PC-3 (cell line): ENCODE results near the gene COMMD10. TPM values are rescaled to one million over a fixed set of nuclear protein-coding genes. Genes with fewer than 3 reads are reported as not detected.

Experiments
- ATAC-seq: fragments of 200-7000 bp; cut with Tn5 transposase; 2 replicates; pipeline ENCODE4 v1.9.1; 2020; ENCODE audit warnings: mild to moderate bottlenecking, moderate library complexity
- BruUV-seq: library from RNA; stranded (reverse); fragments of 400-500 nt; replicated peaks from 2 replicates; lab custom pipeline; 2021; lab: Mats Ljungman, UMichigan
- CTCF ChIA-PET: fragments of 300-600 bp; sonication (Branson Sonifier 250); formaldehyde crosslinking; loops from one replicate; lab custom pipeline; 2022; ENCODE audit warnings: antibody characterized with exemption; lab: Charles Lee
- POLR2A ChIA-PET: fragments of 300-600 bp; sonication (Branson Sonifier 250); formaldehyde crosslinking; loops from one replicate; lab custom pipeline; 2022; ENCODE audit warnings: antibody characterized with exemption; ENCODE audit not compliant: unreplicated experiment; lab: Charles Lee
- DNase-seq: peaks from one replicate; pipeline ENCODE4 v3.0.0-alpha.2; 2015
- H2AFZ ChIP-seq: fragments of 300-600 bp; sonication (generic); 2 replicates; pipeline ENCODE4 v1.6.0; 2016; ENCODE audit warnings: antibody characterized with exemption, low read length
- H3F3A ChIP-seq: fragments of 300-600 bp; sonication (generic); one replicate; pipeline ENCODE4 v1.6.0; 2017; ENCODE audit warnings: antibody characterized with exemption, low read length, control low read depth, mild to moderate bottlenecking; ENCODE audit not compliant: unreplicated experiment
- H3K27ac ChIP-seq: fragments of 300-600 bp; sonication (generic); 2 replicates; pipeline ENCODE4 v1.5.1; 2016; ENCODE audit warnings: mild to moderate bottlenecking, low read length
- H3K27me3 ChIP-seq: fragments of 300-600 bp; sonication (generic); 2 replicates; pipeline ENCODE4 v1.6.1; 2016; ENCODE audit warnings: low read length, mixed read lengths
- H3K36me3 ChIP-seq: fragments of 300-600 bp; sonication (generic); 2 replicates; pipeline ENCODE4 v1.6.1; 2016; ENCODE audit warnings: low read depth, mixed run types, low read length, mixed read lengths
- H3K4me1 ChIP-seq: fragments of 300-600 bp; sonication (generic); 2 replicates; pipeline ENCODE4 v1.5.1; 2016; ENCODE audit warnings: low read length; ENCODE audit not compliant: insufficient read depth
- H3K4me2 ChIP-seq: fragments of 300-600 bp; sonication (generic); 2 replicates; pipeline ENCODE4 v1.6.0; 2016; ENCODE audit warnings: low read length
- H3K4me3 ChIP-seq: fragments of 300-600 bp; sonication (generic); 2 replicates; pipeline ENCODE4 v1.5.1; 2016; ENCODE audit warnings: mild to moderate bottlenecking, low read length, mixed read lengths
- H3K79me2 ChIP-seq: fragments of 300-600 bp; sonication (generic); 2 replicates; pipeline ENCODE4 v1.6.1; 2017; ENCODE audit warnings: low read length, mixed read lengths
- H3K9ac ChIP-seq: fragments of 300-600 bp; sonication (generic); 2 replicates; pipeline ENCODE4 v1.6.0; 2016; ENCODE audit warnings: mild to moderate bottlenecking, low read length
- H3K9me2 ChIP-seq: fragments of 300-600 bp; sonication (generic); replicated peaks from 2 replicates; pipeline ENCODE4 v1.6.1; 2016; ENCODE audit warnings: mixed run types, low read length, mixed read lengths
- H3K9me3 ChIP-seq: fragments of 300-600 bp; sonication (generic); 2 replicates; pipeline ENCODE4 v1.6.1; 2016; ENCODE audit warnings: low read length, mixed read lengths
- H4K20me1 ChIP-seq: fragments of 300-600 bp; sonication (generic); 2 replicates; pipeline ENCODE4 v1.6.1; 2016; ENCODE audit warnings: low read length, mixed read lengths
- CTCF ChIP-seq: fragments of 300-600 bp; sonication (generic); conservative IDR thresholded peaks from 2 replicates; pipeline ENCODE4 v1.5.1; 2017; ENCODE audit warnings: antibody characterized with exemption, low read depth, mild to moderate bottlenecking, low read length
- EZH2 ChIP-seq: fragments of 300-600 bp; sonication (generic); IDR thresholded peaks from one replicate; pipeline ENCODE4 v1.6.1; 2017; ENCODE audit warnings: antibody characterized with exemption, mild to moderate bottlenecking, low read length; ENCODE audit not compliant: unreplicated experiment
- EZH2phosphoT487 ChIP-seq: fragments of 300-600 bp; sonication (generic); IDR thresholded peaks from 2 replicates; pipeline ENCODE4 v1.6.1; 2018; ENCODE audit warnings: mild to moderate bottlenecking, antibody characterized with exemption, low read length, borderline replicate concordance
- intact Hi-C: fragments of 100-400 bp; cut with micrococcal nuclease; formaldehyde crosslinking; loops from 2 replicates; pipeline ENCODE4 v1.9.0; 2023
- total RNA-seq: library from RNA; depleted of rRNA; stranded (reverse); fragments of >200 nt; gene quantifications from 2 replicates; pipeline ENCODE4 v1.2.3, GENCODE V29; 2014

COMMD10 gene
- total RNA-seq, 1 experiment from 2014 or later = 17.7 TPM

DNA sequence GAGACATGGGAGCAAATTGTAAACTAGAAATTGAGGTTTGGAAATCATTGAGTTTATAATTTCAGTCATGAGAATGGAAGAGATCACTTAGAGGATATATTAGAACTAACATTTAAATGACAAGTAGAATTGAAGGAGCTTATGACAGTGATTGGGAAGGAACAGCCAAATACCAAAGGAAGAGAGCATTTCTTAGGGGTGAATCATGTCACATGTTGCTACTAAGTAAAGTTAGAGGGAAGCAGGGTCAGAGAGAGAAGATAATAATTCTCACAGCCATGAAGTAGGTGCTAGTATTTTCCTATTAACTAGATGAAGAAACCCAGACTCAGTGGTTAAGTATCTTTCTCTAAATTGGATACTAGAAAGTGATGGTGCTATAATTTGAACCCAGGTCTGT lies 59.3 kb downstream of the COMMD10 start:
- intact Hi-C loops = no loop called here
- POLR2A ChIA-PET = no interaction called here
- H3K27me3 ChIP-seq = no peaks in the 10 kb centered on the region
- no peak overlapping the region for H3K27ac ChIP-seq
- H3K9me2 ChIP-seq = no peaks in the 10 kb centered on the region
- no peak overlapping the region for H2AFZ ChIP-seq
- no TSS peak for BruUV-seq
- CTCF ChIA-PET = interaction anchor here (0.6 kb wide), 1 partner anchor 115 kb away, joined by 4 read pairs; no protein-coding TSS in a partner anchor
- H3K36me3 ChIP-seq = 0 out of 2 replicates have a peak, but pooled peaks cover 4% of the 10 kb centered on the region
- peaks cover 7% of the 10 kb centered on the region; the same call in 1 of the 2 replicates for H3K4me1 ChIP-seq
- TF ChIP-seq CTCF (no peak), EZH2phosphoT487 (no peak), EZH2 (no peak)
- no peak overlapping the region for H3K4me2 ChIP-seq
- H3K9me3 ChIP-seq = no peaks in the 10 kb centered on the region
- no peaks in the 10 kb centered on the region for H3K79me2 ChIP-seq
- no peaks in the 10 kb centered on the region for H4K20me1 ChIP-seq
- H3F3A ChIP-seq = no peaks in the 10 kb centered on the region
- ATAC-seq (peak; percentile 42; the same call in 1 of the 2 replicates), DNase-seq (peak; percentile 29)
- no peak overlapping the region for H3K4me3 ChIP-seq
- no peak overlapping the region for H3K9ac ChIP-seq

GRCh38 chr5:116144991-116145390 lies 60.2 kb downstream of the COMMD10 start:
- POLR2A ChIA-PET = no interaction called here

More at GRCh38 chr5:116144991-116145390, 60.2 kb downstream of the COMMD10 start:
- 0 out of 2 replicates have a peak, but pooled peaks cover 4% of the 10 kb centered on the region for H3K36me3 ChIP-seq
- no peak overlapping the region for H2AFZ ChIP-seq
- H3K4me2 ChIP-seq = no peak overlapping the region
- intact Hi-C loops = no loop called here
- no peaks in the 10 kb centered on the region for H3K9me3 ChIP-seq
- DNase-seq (no peak), ATAC-seq (no peak)
- peaks cover 7% of the 10 kb centered on the region; the same call in 1 of the 2 replicates for H3K4me1 ChIP-seq
- no peak overlapping the region for H3K9ac ChIP-seq
- no peaks in the 10 kb centered on the region for H3K27me3 ChIP-seq
- no peaks in the 10 kb centered on the region for H3K79me2 ChIP-seq
- no TSS peak for BruUV-seq
- no peak overlapping the region for H3K4me3 ChIP-seq
- TF ChIP-seq EZH2 = no peak
- TF ChIP-seq CTCF = no peak
- TF ChIP-seq EZH2phosphoT487 = no peak
- no peaks in the 10 kb centered on the region for H3F3A ChIP-seq
- no peak overlapping the region for H3K27ac ChIP-seq
- H3K9me2 ChIP-seq = no peaks in the 10 kb centered on the region
- CTCF ChIA-PET = no interaction called here
- no peaks in the 10 kb centered on the region for H4K20me1 ChIP-seq
